GM18507 (cell line): ENCODE results near the gene SUPT3H.

ENCODE experiments used
- DNase-seq: peaks from one replicate; pipeline ENCODE4 v3.0.0; 2011; ENCODE audit warnings: low read depth; ENCODE audit not compliant: insufficient read length; ENCODE audit errors: extremely low spot score
- FAIRE-seq: peaks from 2 replicates; lab custom pipeline; 2011; peaks lifted over from hg19 to GRCh38; lab: Jason Lieb, UNC

SUPT3H gene

DNA sequence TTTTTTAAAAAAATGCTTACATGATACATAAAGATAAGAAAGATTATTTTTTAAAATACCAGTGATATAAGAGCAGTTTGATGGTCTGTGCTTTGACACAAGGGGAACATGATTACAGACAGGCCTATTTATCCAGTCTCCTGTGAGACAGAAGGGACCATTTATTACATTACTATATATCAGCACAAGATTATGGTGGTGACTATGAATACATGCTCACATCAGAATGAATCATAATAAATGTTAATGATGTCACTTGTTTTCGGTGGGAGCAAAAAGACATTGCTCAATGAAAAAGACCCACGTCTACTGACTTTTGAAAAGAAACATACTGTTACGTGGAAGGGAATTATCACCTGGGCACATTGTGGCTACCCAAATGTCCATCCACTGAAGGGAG lies 535.1 kb downstream of the SUPT3H start:
- FAIRE-seq = no peak
- DNase-seq = no peak

DNA sequence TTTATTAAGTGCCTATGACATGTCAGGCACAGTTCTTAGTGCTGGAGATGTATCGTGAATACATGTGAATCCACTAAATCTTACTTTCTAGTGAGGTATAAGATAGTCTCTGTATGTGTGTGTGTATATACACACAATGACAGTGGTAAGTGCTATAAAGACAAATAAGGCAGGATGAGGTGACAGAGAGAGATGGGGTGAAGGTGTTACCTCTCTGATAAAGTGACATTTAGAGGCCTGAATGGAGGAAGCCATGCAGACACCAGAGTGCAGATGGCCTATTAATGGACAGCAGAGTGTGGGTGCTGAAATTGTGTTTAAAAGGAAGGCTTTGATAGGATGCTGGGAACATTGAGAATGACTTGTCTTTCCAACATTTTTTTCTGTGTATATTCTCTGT lies 535.9 kb downstream of the SUPT3H start:
- no peak for FAIRE-seq

DNA sequence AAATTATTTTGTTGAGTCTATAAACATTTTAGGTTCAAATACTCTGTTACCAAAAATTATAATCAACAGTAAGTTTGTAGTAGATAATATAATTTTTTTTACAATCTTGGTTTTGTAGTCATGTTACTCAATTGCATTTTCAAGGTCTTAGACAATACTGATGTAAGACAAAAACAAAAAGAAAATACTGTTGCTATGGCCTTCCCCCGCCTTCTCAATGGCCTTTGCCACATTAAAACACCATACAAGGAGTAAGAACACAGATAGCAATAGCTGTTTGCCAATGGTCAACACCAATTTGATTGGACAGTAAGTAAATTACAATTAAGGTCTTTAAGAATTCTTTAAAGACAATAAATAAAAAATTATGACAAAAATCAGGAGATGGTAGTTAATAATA lies 540.0 kb downstream of the SUPT3H start:
- FAIRE-seq (no peak), DNase-seq (no peak)

More for the DNA sequence above, 535.9 kb downstream of the SUPT3H start:
- no peak for DNase-seq

DNA sequence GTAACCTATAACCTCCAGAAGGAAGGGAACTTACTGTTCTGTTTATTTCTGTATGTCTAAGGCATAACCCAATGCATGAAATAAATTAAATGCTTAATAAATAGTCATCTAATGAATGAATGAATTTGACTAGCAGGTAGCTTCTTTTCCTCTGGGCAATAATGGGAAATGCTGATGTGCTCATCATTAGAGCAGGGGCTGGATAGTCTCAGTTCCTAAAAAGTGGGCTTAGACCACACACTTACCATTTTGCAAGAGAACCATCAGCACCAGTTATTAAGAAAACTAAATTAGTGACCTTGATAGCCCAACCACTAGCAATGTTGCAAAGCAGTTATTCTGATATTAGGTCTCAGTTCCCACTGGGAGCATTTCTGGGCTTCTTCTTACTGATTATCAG lies 540.5 kb downstream of the SUPT3H start:
- DNase-seq (no peak), FAIRE-seq (no peak)

DNA sequence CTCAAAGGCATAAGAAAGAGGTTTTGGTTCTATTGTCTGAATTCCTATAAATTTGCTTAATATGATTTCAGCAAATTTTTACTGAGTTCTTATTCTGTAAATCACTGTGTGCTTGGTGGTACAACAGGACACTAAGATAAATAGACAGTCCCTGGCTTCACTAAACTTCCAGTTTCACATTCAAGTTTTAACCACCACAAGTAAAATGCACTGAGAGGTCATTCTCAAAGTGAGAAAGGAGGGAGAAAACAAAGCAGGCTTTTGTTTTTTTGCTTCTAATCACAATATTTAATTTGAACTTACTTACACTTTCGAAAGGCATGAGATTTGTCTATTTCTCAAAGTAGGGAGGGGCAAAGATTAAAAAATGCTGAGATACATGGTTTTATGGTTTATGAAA lies 544.5 kb downstream of the SUPT3H start:
- DNase-seq (no peak), FAIRE-seq (peak; percentile 82)

DNA sequence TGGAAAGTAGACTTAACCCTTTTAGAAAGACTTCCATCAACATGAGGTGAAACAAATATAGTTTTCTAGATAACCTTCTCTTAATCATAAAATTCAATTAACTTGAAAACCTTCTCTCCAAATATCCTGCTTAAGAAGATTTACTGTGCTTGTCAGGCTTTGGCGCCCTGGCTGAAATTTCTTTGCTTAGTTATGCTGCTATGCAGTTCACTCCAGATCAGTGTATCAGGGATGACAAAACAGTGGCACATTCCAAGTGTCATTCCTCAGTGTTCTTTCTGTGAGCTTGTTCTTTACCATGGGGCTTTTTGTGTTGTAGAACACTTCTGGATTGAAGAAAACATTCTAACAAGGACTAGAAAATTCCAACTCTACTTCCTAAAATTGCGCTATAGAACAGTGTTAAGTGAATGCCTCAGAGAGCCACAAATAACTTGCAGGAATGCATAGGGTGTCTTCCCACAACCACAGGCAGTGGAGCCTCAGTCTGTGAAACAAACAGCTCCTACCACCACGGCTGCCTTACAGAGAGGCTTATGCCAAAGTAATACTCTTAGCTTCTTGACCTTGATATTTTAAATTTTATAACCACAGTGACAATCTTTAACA lies 546.6 kb downstream of the SUPT3H start:
- DNase-seq (no peak), FAIRE-seq (no peak)

DNA sequence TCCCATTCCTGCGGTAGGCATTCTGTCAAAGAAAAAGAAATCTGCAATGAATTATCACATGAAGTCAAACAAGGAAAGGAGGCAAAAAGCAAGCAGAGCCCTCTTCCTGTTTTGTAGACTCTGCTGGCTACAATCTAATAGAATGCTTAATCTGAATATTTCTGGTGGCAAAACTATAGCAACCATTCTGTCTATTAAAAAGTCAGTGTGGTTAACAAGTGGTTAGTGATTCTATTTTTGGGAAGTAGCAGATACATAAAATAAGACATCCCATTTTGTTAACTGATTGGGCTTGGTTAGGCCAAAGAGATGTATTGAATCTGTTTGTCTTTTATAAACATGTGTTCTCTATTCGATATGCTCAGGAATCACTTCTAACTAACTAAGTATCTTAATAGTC lies 547.9 kb downstream of the SUPT3H start:
- FAIRE-seq (peak; percentile 42), DNase-seq (no peak)

DNA sequence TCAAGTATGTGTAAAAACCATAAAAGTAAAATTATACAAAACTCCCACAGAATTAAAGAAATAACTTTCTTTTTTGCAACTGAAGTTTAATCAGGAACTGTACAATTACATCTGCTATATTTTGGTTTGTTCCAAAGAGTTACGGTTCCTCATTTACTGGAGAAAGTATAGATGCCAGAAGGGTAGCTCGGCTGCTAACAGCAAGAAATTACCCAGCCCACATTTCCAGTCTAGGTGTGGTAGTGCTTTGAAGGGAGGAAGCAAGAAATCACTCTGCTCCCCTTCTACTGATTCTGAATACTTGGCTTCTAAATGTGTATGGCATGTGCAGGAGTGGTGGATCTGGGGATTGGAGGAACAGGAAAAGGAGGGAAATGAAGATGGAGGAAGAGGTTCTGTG lies 549.0 kb downstream of the SUPT3H start:
- no peak for DNase-seq

DNA sequence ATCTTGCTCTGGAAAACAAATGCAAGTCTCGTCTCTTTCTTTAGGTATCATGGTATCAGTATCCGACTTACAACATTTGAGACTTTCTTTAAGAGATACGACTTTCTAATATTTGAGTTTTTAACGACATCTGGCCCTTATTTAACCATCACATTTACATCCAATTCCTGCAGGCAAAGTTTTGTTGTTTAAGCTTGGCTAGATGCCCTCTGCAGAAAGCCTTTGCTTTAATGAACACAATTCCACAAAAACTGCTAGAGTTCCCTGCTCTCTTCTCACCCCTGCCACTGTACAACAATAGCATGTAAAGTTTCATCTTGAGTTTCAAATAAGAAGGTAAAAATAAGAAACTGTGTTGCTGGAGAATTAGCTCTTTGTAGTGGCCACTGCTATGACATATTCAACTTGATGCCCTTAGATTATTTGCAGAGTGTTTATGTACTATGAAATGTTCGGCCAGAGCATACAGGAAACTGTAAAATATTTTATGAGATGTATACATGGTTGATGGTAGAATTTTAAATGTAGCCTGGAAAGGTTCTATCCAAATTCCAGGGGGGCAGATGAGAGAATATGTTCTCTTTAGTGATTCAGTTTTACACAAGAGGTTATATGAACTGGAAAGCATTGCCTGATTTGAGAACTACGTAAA lies 551.6 kb downstream of the SUPT3H start:
- DNase-seq = no peak
- FAIRE-seq = no peak

More for the DNA sequence above, 549.0 kb downstream of the SUPT3H start:
- FAIRE-seq = no peak

DNA sequence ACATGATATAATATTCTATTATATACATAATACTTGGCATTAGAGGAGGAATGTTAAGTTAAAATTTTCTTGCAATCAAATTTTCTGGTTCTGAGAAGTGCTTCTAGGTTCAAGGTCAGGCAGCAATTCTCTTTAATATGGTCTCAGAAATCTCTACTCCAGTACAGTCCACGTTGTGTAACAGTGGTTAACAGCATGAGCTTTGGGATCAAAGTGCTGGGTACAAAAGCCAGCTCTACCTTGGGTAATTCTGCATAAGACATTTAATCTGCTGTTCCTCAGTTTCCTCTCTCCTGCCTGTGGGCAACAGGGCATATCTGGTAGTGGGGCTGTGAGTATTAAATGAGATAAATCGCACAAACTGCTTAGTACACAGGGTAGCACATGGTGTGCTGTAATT lies 552.5 kb downstream of the SUPT3H start:
- DNase-seq = no peak
- no peak for FAIRE-seq

DNA sequence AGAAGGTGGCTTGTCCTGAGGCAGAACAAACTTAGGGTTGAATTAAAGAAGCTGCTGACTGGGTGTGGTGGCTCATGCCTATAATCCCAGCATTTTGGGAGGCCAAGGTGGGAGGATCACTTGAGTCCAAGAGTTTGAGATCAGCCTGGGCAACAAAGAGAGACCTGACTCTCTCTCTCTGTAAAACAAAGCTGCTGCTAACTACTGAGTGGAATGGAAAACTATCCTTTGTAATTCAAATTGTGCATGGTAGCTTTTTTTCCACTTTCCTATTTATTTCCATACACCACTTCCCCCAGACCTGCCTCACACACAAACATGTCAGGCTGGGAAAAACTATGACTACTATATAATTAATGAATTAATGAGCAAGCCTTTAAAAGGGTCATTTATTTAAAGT lies 553.2 kb downstream of the SUPT3H start:
- FAIRE-seq = no peak
- no peak for DNase-seq

DNA sequence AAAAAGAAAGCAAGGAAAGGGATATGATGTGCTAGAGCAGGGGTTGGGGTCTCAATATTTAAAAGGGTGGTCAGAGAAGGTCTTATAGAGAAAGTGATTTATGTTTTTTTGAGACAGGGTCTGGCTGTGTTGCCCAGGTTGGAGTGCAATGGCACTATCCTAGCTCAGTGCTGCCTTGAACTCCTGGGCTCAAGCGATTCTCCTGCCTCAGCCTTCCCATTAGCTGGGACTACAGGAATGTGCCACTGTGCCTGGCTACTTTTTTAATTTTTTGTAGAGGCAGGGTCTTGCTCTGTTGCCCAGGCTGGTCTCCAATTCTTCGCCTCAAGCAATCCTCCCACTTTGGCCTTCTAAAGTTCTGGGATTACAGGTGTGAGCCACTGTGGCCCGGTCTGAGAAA lies 557.0 kb downstream of the SUPT3H start:
- FAIRE-seq (no peak), DNase-seq (no peak)

DNA sequence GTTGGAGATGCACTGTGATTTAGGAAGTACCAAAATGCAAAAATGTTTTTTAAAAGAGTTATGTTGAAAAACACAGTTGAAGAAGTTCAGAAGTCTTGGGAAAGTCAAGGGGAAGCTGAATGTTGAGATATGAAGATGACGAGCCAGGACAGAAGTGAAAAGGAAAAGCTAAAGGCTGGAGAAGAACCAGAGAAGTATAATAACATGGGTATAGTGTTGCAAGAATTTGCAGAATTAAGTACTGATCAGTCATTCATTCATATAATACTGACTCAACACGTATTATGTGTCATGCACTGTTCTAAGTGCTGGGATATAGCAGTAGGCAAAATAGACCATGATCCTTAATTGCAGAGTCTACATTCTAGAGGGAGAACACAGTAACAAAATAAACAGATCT lies 557.4 kb downstream of the SUPT3H start:
- FAIRE-seq = no peak

DNA sequence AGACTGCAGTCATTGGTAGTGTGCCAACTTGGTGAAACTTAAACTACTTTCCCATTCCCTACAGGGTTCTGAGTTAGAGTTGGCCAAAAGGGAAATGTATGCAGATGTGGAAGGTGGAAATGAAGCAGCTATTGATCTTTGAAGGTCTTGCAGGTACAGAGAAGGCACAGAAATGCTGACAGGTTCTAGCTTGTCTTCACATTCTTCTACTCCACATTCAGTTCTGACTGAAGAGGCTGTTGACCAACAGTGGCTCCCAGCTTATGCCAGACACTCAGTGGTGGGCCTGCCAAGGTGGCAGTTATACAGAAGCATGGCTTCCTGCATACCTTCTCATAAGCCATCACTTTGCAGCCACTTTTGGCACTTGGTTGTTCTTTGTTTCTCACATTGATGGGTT lies 566.3 kb downstream of the SUPT3H start:
- no peak for FAIRE-seq
- DNase-seq = no peak

More for the DNA sequence above, 557.4 kb downstream of the SUPT3H start:
- no peak for DNase-seq

DNA sequence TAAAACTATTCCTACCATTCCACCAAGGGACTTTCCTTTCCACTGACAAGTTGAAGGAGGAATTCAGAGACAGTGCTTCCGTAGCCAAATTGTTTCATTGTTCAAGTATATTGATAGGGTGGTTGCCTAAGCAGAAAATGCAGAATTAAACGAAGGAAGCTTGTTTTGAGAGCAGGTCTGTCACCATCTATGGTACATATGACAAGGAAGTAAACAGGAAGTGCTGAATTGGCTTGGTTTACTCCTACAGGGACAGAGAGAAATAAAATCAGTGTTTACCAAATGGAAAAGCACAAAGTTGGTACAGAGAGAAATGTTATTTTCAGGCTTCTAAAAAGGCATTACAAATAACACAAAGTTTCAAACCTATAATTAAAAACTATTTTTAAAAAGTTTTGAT lies 568.5 kb downstream of the SUPT3H start:
- DNase-seq (no peak), FAIRE-seq (no peak)

DNA sequence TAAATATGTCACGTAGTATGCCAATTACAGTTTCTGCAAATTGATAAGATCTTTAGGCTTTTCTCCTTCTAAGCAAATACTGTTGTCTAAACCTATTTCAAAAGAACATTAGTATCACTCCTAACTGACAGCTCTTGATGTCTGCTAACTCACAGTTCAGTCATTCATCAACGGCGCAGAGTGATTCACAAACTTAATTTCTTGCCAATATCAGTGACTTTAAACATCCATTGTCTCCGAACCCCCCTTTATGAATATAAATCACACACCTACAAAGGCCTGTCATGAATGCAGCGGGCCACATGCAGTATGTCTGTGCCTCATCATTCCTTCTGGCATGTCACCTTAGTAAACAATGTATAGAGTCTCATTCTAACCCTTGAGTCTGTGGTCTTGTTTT lies 569.6 kb downstream of the SUPT3H start:
- FAIRE-seq = no peak

DNA sequence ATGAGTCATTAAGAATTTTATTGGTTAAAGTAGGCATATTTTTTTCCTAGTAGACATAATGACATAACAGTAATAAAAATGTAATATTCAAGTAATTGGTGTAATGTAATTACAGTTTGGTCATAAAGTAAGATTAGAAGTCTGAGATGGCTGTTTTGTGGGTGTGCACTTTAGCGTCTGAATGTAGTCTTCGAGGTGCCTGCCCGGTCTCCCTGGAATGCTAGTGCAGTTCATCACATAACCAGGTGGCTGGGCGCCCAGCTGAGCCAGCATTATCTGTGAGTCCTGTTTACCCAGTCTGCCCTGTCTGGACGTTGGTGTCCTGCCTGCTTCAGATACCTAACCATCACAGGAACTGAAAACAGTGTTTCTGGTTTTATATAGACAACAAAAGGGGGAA lies 571.1 kb downstream of the SUPT3H start:
- DNase-seq (no peak), FAIRE-seq (no peak)

More for the DNA sequence above, 569.6 kb downstream of the SUPT3H start:
- DNase-seq = no peak

DNA sequence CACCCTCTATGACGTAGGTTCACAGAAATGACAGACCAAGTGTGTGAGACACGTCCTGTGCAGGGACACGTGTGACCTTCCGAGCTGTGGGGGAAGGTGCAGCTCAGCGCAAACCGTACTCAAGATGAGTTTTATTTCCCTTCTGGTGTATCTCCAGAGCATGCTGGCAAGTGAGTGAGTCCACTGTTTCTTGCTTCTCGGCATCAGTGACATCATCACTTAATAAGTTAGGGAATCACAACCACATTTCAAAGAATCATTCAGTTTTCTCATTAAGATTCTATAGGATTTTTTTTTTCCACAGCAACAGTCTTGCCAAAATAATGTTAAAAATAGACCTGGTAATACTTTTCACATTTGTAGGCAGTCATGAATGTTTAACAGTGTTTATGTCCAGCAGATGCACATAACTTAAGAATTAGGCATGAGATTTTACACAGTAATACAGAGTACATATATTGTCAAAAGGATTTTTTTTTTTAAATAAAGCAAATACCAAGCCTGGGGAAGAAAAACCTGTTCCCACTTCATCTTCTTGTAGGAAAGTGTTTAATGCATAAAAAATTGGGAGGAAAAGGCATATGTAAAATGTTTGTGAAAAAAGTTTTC lies 572.4 kb downstream of the SUPT3H start:
- DNase-seq (no peak), FAIRE-seq (no peak)

DNA sequence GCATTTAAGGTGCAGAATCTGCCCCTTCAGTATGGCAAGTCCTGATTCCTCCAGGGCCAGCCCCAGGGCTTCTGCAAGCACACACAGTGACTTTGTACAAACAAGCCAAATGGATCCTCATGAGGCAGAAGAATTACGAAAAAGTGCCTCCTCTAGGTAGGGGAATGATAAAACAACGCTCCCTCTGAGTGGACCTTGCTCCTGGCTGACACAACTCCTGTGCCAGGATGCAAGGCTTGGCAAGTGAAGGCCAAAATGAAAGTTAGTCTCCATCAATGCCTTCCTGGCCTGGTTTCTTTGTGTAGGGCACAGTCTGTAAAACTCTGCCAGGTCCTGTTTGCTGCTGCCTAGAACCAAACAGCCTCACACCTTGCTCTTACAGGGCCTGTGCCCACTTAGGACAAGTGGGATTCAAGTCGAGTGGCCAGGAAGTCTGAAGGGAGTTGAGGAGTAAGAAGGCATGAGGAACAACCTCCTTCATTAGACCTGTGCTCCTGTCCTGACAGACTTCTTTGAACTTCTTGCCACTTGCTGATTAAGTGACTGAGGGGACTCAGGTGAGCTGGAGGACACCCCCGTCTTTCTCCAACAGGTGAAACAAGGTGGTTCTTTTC lies 573.1 kb downstream of the SUPT3H start:
- no peak for FAIRE-seq
- DNase-seq = no peak

DNA sequence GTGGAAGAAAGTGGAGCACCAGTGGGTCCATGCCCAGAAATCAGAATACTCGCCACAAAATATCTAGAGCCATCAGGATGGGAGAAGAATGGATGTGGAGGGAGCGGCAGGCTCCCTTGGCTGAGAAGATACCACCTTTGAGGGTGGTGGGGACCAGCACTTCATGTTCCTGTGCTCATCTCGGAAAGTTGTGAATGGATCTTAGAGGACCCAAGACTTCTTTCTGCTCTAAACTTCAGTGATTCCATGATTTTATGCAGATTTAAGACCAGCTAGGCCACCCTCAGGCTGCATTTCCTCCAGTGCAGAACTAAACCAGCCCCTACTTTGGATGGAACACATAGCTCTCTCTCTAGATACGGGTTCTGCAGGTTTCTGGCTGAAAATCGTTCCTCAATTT lies 573.7 kb downstream of the SUPT3H start:
- DNase-seq = no peak
- FAIRE-seq = no peak
